ENCODE data around the gene FGF14. TPM values are rescaled to one million over a fixed set of nuclear protein-coding genes. Genes with fewer than 3 reads are reported as not detected.
A peak's percentile ranks its signal among the peaks of the same experiment; 100 is the strongest.

Gene FGF14
- total RNA-seq, 1 donor from 2014 or later, result 0.23 TPM

GRCh38 chr13:102440259-102440936 is 38.5 kb upstream of the FGF14 start:
- no peaks in the 10 kb centered on the region for H3K4me1 ChIP-seq (ENCODE audit: insufficient read depth, low read length)
- H3K4me2 ChIP-seq (ENCODE audit: low read length), result no peak overlapping the region
- Mint-ChIP-seq H3K36me3 (ENCODE audit: low read depth, unreplicated experiment) (no peaks in the 10 kb centered on the region), H3K4me1 (ENCODE audit: low read depth, unreplicated experiment) (peaks cover 7% of the 10 kb centered on the region), H3K27me3 (ENCODE audit: low read depth, unreplicated experiment) (no peaks in the 10 kb centered on the region), H3K4me3 (ENCODE audit: unreplicated experiment) (no peak overlapping the region), H3K9me3 (ENCODE audit: unreplicated experiment) (peaks cover 5% of the 10 kb centered on the region), H3K27ac (ENCODE audit: unreplicated experiment) (no peak overlapping the region)
- no peaks in the 10 kb centered on the region for H3K9me3 ChIP-seq (ENCODE audit: insufficient read depth, low read depth, low read length)
- TF ChIP-seq EZH2 (IDR thresholded peaks at IDR 0.05; ENCODE audit: insufficient read depth, low read length), result no peak
- no peak for TF ChIP-seq CTCF (IDR thresholded peaks at IDR 0.05; ENCODE audit: insufficient read depth, low read depth, low read length)
- H3K36me3 ChIP-seq (ENCODE audit: insufficient read depth, low read length), result no peaks in the 10 kb centered on the region
- no peak overlapping the region for H3K9ac ChIP-seq (ENCODE audit: low read length)
- no peaks in the 10 kb centered on the region for H3K79me2 ChIP-seq (ENCODE audit: insufficient read depth, low read length)
- H3K27me3 ChIP-seq (ENCODE audit: insufficient read depth, low read length), result no peaks in the 10 kb centered on the region
- no peaks in the 10 kb centered on the region for H4K20me1 ChIP-seq (ENCODE audit: insufficient read depth, low read length)
- no peak overlapping the region for H3K27ac ChIP-seq (ENCODE audit: low read depth, low read length)
- H2AFZ ChIP-seq (ENCODE audit: low read depth, low read length), result no peak overlapping the region
- FAIRE-seq (no peak), DNase-seq (ENCODE audit: low read depth) (no peak)
- no peak overlapping the region for H3K4me3 ChIP-seq (ENCODE audit: insufficient read depth, low read depth, low read length)

DNA sequence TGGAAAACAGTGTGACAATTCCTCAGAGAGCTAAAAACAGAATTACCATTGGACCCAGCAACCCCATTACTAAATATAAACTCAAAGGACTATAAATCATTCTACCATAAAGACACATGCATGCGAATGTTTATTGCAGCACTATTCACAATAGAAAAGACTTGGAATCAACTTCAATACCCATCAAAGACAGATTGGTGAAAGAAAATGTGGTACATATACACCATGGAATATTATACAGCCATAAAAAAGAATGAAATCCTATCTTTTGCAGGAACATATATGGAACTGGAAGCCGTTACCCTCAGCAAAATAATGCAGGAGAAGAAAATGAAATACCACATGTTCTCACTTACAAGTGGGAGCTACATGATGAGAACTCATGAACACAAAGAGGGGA is 20.8 kb upstream of the FGF14 start:
- Mint-ChIP-seq H3K27ac (ENCODE audit: unreplicated experiment) (no peak overlapping the region), H3K36me3 (ENCODE audit: low read depth, unreplicated experiment) (no peaks in the 10 kb centered on the region), H3K27me3 (ENCODE audit: low read depth, unreplicated experiment) (no peaks in the 10 kb centered on the region), H3K9me3 (ENCODE audit: unreplicated experiment) (peaks cover 14% of the 10 kb centered on the region), H3K4me3 (ENCODE audit: unreplicated experiment) (no peak overlapping the region), H3K4me1 (ENCODE audit: low read depth, unreplicated experiment) (no peaks in the 10 kb centered on the region)
- no peak overlapping the region for H2AFZ ChIP-seq (ENCODE audit: low read depth, low read length)
- no peak overlapping the region for H3K4me2 ChIP-seq (ENCODE audit: low read length)
- H3K36me3 ChIP-seq (ENCODE audit: insufficient read depth, low read length), result no peaks in the 10 kb centered on the region
- FAIRE-seq, result no peak
- no peak for DNase-seq (ENCODE audit: low read depth)
- H3K4me3 ChIP-seq (ENCODE audit: insufficient read depth, low read depth, low read length), result no peak overlapping the region
- H3K27me3 ChIP-seq (ENCODE audit: insufficient read depth, low read length), result no peaks in the 10 kb centered on the region
- peaks cover 2% of the 10 kb centered on the region for H3K9me3 ChIP-seq (ENCODE audit: insufficient read depth, low read depth, low read length)
- no peaks in the 10 kb centered on the region for H4K20me1 ChIP-seq (ENCODE audit: insufficient read depth, low read length)
- H3K79me2 ChIP-seq (ENCODE audit: insufficient read depth, low read length), result no peaks in the 10 kb centered on the region
- H3K4me1 ChIP-seq (ENCODE audit: insufficient read depth, low read length), result no peaks in the 10 kb centered on the region
- H3K27ac ChIP-seq (ENCODE audit: low read depth, low read length), result no peak overlapping the region
- TF ChIP-seq EZH2 (IDR thresholded peaks at IDR 0.05; ENCODE audit: insufficient read depth, low read length), result no peak
- TF ChIP-seq CTCF (IDR thresholded peaks at IDR 0.05; ENCODE audit: insufficient read depth, low read depth, low read length), result no peak
- H3K9ac ChIP-seq (ENCODE audit: low read length), result no peak overlapping the region

DNA sequence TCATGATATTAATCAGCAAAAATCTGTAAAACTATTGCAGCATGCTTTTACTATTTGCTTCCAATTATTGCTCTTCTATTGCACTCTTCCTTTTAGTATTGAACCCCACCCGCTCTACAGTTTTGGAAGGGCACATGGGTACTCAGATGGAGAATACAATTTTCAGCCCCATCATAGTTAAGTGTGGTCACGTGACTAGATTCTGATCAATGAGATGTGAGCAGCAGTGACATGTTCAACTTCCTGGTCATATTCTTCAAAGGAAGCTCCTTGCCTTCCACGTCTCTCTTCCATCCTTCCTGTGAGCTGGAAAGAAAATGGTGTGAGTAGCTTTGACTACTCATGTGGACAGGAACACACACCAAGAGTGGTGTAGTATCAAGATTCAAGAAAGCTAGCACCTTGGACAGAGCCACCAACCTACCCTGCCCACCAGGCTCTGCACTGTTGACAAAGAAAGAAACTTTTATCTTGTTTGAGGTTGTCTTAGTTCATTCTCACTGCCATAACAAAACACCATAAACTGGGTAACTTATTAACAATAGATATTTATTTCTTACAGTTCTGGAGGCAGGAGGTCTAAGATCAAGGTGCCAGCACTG is 3.8 kb upstream of the FGF14 start:
- Mint-ChIP-seq H3K4me3 (ENCODE audit: unreplicated experiment) (no peak overlapping the region), H3K27me3 (ENCODE audit: low read depth, unreplicated experiment) (peaks cover 28% of the 10 kb centered on the region), H3K36me3 (ENCODE audit: low read depth, unreplicated experiment) (no peaks in the 10 kb centered on the region), H3K4me1 (ENCODE audit: low read depth, unreplicated experiment) (peaks cover 12% of the 10 kb centered on the region), H3K27ac (ENCODE audit: unreplicated experiment) (no peak overlapping the region), H3K9me3 (ENCODE audit: unreplicated experiment) (no peaks in the 10 kb centered on the region)
- Histone ChIP-seq H3K9ac (ENCODE audit: low read length) (no peak overlapping the region), H3K9me3 (ENCODE audit: insufficient read depth, low read depth, low read length) (no peaks in the 10 kb centered on the region), H3K27ac (ENCODE audit: low read depth, low read length) (no peak overlapping the region), H3K4me1 (ENCODE audit: insufficient read depth, low read length) (peaks cover under 1% of the 10 kb centered on the region), H3K79me2 (ENCODE audit: insufficient read depth, low read length) (no peaks in the 10 kb centered on the region), H2AFZ (ENCODE audit: low read depth, low read length) (no peak overlapping the region), H3K4me2 (ENCODE audit: low read length) (no peak overlapping the region), H3K36me3 (ENCODE audit: insufficient read depth, low read length) (no peaks in the 10 kb centered on the region), H3K4me3 (ENCODE audit: insufficient read depth, low read depth, low read length) (no peak overlapping the region), H3K27me3 (ENCODE audit: insufficient read depth, low read length) (peaks cover 18% of the 10 kb centered on the region), H4K20me1 (ENCODE audit: insufficient read depth, low read length) (no peaks in the 10 kb centered on the region)
- FAIRE-seq (no peak), DNase-seq (ENCODE audit: low read depth) (peak; percentile 4)
- TF ChIP-seq EZH2 (IDR thresholded peaks at IDR 0.05; ENCODE audit: insufficient read depth, low read length) (no peak), CTCF (IDR thresholded peaks at IDR 0.05; ENCODE audit: insufficient read depth, low read depth, low read length) (no peak)

Data from astrocyte (in vitro differentiated cells and primary cell).